DND-41 (cell line): ENCODE results near the gene ZNF625.

ENCODE experiments used
- EZH2 ChIP-seq: IDR thresholded peaks from 3 replicates; pipeline ENCODE4 v1.6.1; 2012; ENCODE audit warnings: borderline replicate concordance, low read depth, mild to moderate bottlenecking, moderate library complexity, low read length, inconsistent platforms; ENCODE audit not compliant: severe bottlenecking
- TF ChIP-seq, protein P1 (sequence below): IDR thresholded peaks from 2 replicates; pipeline ENCODE4 v1.5.1; 2012; ENCODE audit warnings: borderline replicate concordance, low read length, moderate library complexity, mild to moderate bottlenecking; ENCODE audit not compliant: poor library complexity, severe bottlenecking; ENCODE audit errors: extremely low read depth

DNA sequence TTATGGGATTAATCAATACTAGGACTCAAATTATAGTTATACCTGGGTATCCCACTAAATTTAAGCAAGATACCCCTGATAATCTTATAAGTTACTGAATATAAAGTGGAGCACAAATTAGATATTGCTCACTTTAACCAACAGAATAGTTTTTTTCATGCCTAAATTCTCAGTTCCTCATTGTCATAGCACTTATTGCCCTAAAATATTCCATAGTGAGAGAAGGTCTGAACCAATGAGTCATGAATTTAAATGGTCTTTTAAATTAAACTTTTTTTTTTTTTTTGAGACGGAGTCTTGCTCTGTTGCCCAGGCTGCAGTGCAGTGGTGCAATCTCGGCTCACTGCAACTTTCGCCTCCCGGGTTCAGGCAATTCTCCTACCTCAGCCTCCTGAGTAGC lies 48.8 kb upstream of the ZNF625 start:
- TF ChIP-seq, protein P1, sequence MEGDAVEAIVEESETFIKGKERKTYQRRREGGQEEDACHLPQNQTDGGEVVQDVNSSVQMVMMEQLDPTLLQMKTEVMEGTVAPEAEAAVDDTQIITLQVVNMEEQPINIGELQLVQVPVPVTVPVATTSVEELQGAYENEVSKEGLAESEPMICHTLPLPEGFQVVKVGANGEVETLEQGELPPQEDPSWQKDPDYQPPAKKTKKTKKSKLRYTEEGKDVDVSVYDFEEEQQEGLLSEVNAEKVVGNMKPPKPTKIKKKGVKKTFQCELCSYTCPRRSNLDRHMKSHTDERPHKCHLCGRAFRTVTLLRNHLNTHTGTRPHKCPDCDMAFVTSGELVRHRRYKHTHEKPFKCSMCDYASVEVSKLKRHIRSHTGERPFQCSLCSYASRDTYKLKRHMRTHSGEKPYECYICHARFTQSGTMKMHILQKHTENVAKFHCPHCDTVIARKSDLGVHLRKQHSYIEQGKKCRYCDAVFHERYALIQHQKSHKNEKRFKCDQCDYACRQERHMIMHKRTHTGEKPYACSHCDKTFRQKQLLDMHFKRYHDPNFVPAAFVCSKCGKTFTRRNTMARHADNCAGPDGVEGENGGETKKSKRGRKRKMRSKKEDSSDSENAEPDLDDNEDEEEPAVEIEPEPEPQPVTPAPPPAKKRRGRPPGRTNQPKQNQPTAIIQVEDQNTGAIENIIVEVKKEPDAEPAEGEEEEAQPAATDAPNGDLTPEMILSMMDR: no peak
- TF ChIP-seq EZH2: no peak
